Measurements from ENCODE around the gene PRPH2. TPM values are rescaled to one million over a fixed set of nuclear protein-coding genes. Genes with fewer than 3 reads are reported as not detected.
"Not testable (repeated sequence)": the region's sequence is repeated elsewhere in the genome, so short reads cannot be mapped to it uniquely, and the experiment has no call there.

The PRPH2 gene
- total RNA-seq, 2 donors from 2014 or later, result 0.32 to 0.35 TPM

GRCh38 chr6:42689371-42689770 lies 33.0 kb downstream of the PRPH2 start:
- H3K27me3 ChIP-seq, result no peaks in the 10 kb centered on the region
- H3K9me3 ChIP-seq, result no peaks in the 10 kb centered on the region
- no peak for TF ChIP-seq CTCF (IDR thresholded peaks at IDR 0.05)
- no peak for DNase-seq
- peaks cover 22% of the 10 kb centered on the region for H3K36me3 ChIP-seq
- no peak overlapping the region for H3K9ac ChIP-seq (ENCODE audit: low read depth in 2 of 2, low read length in 2 of 2)
- intact Hi-C loops (cut with DNase I), result no loop called here
- no peak overlapping the region for H3K27ac ChIP-seq
- H3K4me3 ChIP-seq, result no peak overlapping the region
- no peaks in the 10 kb centered on the region for H3K4me1 ChIP-seq

- no peak overlapping the region for H3K4me3 ChIP-seq
- H3K27me3 ChIP-seq, result no peaks in the 10 kb centered on the region
- DNase-seq, result no peak
- H3K36me3 ChIP-seq, result peaks cover 22% of the 10 kb centered on the region
- no peak overlapping the region for H3K27ac ChIP-seq
- no peaks in the 10 kb centered on the region for H3K9me3 ChIP-seq
- no peaks in the 10 kb centered on the region for H3K4me1 ChIP-seq
- intact Hi-C loops (cut with DNase I), result no loop called here
- no peak for TF ChIP-seq CTCF (IDR thresholded peaks at IDR 0.05)
- H3K9ac ChIP-seq (ENCODE audit: low read depth in 2 of 2, low read length in 2 of 2), result no peak overlapping the region
These were observed 34.1 kb downstream of the PRPH2 start for GRCh38 chr6:42688281-42688680.

GRCh38 chr6:42679358-42679757 lies 43.0 kb downstream of the PRPH2 start:
- TF ChIP-seq CTCF (IDR thresholded peaks at IDR 0.05), result no peak
- intact Hi-C loops (cut with DNase I), result no loop called here

GRCh38 chr6:42674780-42675179 lies 47.6 kb downstream of the PRPH2 start:
- no peak for TF ChIP-seq CTCF (IDR thresholded peaks at IDR 0.05)
- Histone ChIP-seq H3K4me3 (no peak overlapping the region), H3K27ac (no peak overlapping the region), H3K4me1 (no peaks in the 10 kb centered on the region), H3K9ac (ENCODE audit: low read depth in 2 of 2, low read length in 2 of 2) (no peak overlapping the region), H3K27me3 (no peaks in the 10 kb centered on the region), H3K9me3 (no peaks in the 10 kb centered on the region), H3K36me3 (peaks cover 12% of the 10 kb centered on the region)
- intact Hi-C loops (cut with DNase I), result no loop called here
- no peak for DNase-seq

More at GRCh38 chr6:42679358-42679757, 43.0 kb downstream of the PRPH2 start:
- Histone ChIP-seq H3K4me1 (no peaks in the 10 kb centered on the region), H3K36me3 (peaks cover 12% of the 10 kb centered on the region), H3K9me3 (no peaks in the 10 kb centered on the region), H3K27me3 (no peaks in the 10 kb centered on the region), H3K9ac (ENCODE audit: low read depth in 2 of 2, low read length in 2 of 2) (no peak overlapping the region), H3K27ac (no peak overlapping the region), H3K4me3 (no peak overlapping the region)
- DNase-seq, result no peak

- H3K27me3 ChIP-seq; H3K9me3 ChIP-seq; H3K27ac ChIP-seq; H3K9ac ChIP-seq (ENCODE audit: low read depth in 2 of 2, low read length in 2 of 2); H3K4me3 ChIP-seq; DNase-seq; H3K4me1 ChIP-seq; intact Hi-C loops (cut with DNase I): not testable (repeated sequence)
- peaks cover 15% of the 10 kb centered on the region for H3K36me3 ChIP-seq
These were observed 48.0 kb downstream of the PRPH2 start for GRCh38 chr6:42674368-42674767.

- H3K27ac ChIP-seq, result no peak overlapping the region
- no peak overlapping the region for H3K4me3 ChIP-seq
- no peaks in the 10 kb centered on the region for H3K27me3 ChIP-seq
- no peak overlapping the region for H3K9ac ChIP-seq (ENCODE audit: low read depth in 2 of 2, low read length in 2 of 2)
- intact Hi-C loops (cut with DNase I), result loop anchor here (5.0 kb wide), 1 partner anchor 63 kb away; no protein-coding TSS in a partner anchor
- peaks cover 20% of the 10 kb centered on the region for H3K36me3 ChIP-seq
- H3K9me3 ChIP-seq, result no peaks in the 10 kb centered on the region
- H3K4me1 ChIP-seq, result no peaks in the 10 kb centered on the region
- TF ChIP-seq CTCF (IDR thresholded peaks at IDR 0.05), result no peak
- no peak for DNase-seq
These were observed 57.7 kb downstream of the PRPH2 start for GRCh38 chr6:42664718-42665117.
